Dendritic cell treated with granulocyte-macrophage colony-stimulating factor and Interleukin-4, amounts not matched to agents 40 ng/mL and 50 ng/mL, for 4 days (primary cell): ENCODE results near the gene ZBTB1.

Experiments
- H3K27ac Mint-ChIP-seq: one replicate; pipeline ENCODE4 v1.8.0; 2022; ENCODE audit warnings: mild to moderate bottlenecking, mixed read lengths
- H3K27me3 Mint-ChIP-seq: one replicate; pipeline ENCODE4 v1.8.0; 2022; ENCODE audit warnings: mild to moderate bottlenecking, mixed read lengths
- H3K36me3 Mint-ChIP-seq: one replicate; pipeline ENCODE4 v1.8.0; 2022; ENCODE audit warnings: low read depth, mixed read lengths
- H3K4me1 Mint-ChIP-seq: one replicate; pipeline ENCODE4 v1.8.0; 2022; ENCODE audit warnings: low read depth, mixed read lengths
- H3K4me3 Mint-ChIP-seq: one replicate; pipeline ENCODE4 v1.8.0; 2022; ENCODE audit warnings: mild to moderate bottlenecking, moderate library complexity, mixed read lengths
- H3K9me3 Mint-ChIP-seq: one replicate; pipeline ENCODE4 v1.8.0; 2022; ENCODE audit warnings: mixed read lengths
- intact Hi-C: fragments of 100-400 bp; cut with micrococcal nuclease; formaldehyde crosslinking; loops from one replicate; pipeline ENCODE4 v1.15.0; 2022

Gene ZBTB1

DNA sequence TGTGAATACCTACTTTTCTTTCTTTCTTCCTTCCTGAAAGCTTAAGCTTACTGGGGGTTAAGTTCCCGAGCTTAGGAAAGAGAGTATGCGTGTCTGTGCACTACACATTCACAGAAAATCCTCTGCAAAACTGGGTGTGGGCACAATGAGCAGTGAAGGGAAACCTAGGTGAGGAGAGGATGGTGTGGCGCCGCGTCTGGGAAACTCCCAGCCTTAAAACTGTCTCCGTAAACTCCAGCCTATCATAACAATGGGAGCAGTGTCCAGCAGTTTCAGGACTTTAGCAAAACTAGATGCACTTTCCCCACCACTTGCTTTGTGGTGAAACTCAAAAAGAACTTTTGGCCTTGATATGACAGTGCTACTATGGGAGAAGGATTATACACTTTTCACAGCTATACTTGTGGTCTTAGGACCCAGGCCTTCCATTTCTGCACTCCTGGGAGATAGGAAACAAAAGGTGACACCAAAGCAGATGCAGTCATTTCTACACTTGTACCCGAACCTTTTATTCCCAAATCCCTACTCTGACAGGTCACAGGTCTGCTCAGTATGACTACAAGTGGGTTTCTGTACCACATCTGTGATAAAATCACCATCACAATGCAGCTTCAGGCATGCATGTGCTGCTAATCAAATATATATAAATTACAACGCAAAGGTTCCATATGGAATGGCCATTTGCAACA lies 28.8 kb upstream of the ZBTB1 start:
- intact Hi-C loops = no loop called here
- Mint-ChIP-seq H3K27ac (no peak overlapping the region), H3K36me3 (peaks cover 16% of the 10 kb centered on the region), H3K4me3 (no peak overlapping the region), H3K4me1 (peaks cover 15% of the 10 kb centered on the region), H3K27me3 (no peaks in the 10 kb centered on the region), H3K9me3 (no peaks in the 10 kb centered on the region)

- Mint-ChIP-seq H3K36me3 (peaks cover 16% of the 10 kb centered on the region), H3K27ac (no peak overlapping the region), H3K4me3 (no peak overlapping the region), H3K27me3 (no peaks in the 10 kb centered on the region), H3K4me1 (peaks cover 15% of the 10 kb centered on the region), H3K9me3 (no peaks in the 10 kb centered on the region)
- intact Hi-C loops = no loop called here
Observed at GRCh38 chr14:64476438-64476837, 28.1 kb upstream of the ZBTB1 start.

DNA sequence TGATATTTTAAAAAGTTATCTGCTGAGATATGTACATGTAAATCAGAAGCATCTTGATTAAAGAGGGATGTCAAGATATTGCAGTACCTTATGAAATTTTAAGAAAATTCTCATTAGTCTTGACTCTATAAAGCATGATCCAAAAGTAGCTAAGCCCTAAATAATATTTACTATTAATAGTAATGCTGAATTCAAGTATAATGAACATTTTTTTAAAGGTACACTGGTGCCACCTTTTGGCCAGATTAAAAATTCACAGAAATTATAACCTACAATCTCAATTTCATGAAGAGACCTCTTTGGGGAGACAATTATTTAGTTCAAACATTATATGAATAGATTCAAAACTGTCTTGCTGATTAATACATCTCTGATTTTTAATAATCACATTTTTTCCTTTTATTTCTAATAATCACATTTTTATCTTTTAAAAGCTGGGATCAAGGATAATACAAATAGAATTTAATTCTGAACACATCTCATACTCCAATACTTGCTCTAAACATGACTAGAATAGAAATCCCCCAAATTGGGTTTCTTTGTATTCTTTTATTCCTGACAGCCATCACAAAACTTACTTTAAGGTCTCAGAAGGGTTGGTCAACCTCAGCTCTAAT lies 25.8 kb upstream of the ZBTB1 start:
- Mint-ChIP-seq H3K9me3 (no peaks in the 10 kb centered on the region), H3K27ac (no peak overlapping the region)

DNA sequence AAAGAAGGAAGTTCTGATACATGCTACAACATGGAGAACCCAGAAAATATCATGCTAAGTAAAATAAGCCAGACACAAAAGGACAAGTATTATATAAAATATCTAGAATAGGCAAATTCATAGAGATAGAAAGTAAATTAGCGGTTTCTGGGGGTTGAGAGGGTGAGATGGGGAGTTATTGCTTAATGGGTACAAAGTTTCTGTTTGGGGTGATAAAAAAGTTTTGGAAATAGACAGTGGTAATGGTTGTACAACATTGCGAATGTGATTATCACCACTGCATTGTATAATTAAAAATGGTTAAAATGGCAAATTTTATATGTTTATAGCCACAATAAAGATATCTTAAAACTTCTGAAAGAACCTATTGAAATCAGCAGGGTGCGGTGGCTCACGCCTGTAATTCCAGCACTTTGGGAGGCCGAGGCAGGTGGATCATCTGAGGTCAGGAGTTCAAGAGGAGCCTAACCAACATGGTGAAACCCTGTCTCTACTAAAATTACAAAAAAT lies 15.9 kb upstream of the ZBTB1 start:
- intact Hi-C loops = no loop called here
- H3K27me3 Mint-ChIP-seq = no peaks in the 10 kb centered on the region
- H3K4me1 Mint-ChIP-seq = peaks cover 8% of the 10 kb centered on the region
- H3K36me3 Mint-ChIP-seq = peaks cover 53% of the 10 kb centered on the region
- no peaks in the 10 kb centered on the region for H3K9me3 Mint-ChIP-seq
- no peak overlapping the region for H3K27ac Mint-ChIP-seq
- no peak overlapping the region for H3K4me3 Mint-ChIP-seq

More for the DNA sequence above, 25.8 kb upstream of the ZBTB1 start:
- Mint-ChIP-seq H3K27me3 (no peaks in the 10 kb centered on the region), H3K4me1 (peaks cover 14% of the 10 kb centered on the region), H3K36me3 (peaks cover 16% of the 10 kb centered on the region), H3K4me3 (no peak overlapping the region)
- intact Hi-C loops = loop anchor here (1.0 kb wide), 2 partner anchors 48 to 134 kb away; no protein-coding TSS in a partner anchor

DNA sequence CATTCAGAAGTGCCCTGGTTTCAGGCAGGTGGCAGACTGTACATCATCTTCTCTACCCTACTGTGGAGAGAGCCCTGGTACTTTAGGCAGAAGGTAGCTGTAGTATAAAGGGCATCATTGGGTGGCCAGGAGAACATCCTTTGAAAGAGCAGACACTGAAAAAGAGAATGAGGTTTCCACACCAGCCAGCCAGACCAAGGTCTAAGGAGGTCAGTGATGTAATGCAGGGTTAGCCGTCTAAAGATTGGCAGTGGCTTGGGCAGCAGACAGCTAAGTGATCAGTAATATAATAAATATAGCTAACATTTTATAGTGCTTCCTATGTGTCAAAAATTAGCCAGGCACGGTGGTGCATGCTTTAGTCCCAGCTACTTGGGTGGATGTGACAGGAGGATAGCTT lies 12.9 kb upstream of the ZBTB1 start:
- Mint-ChIP-seq H3K27me3 (no peaks in the 10 kb centered on the region), H3K36me3 (peaks cover 65% of the 10 kb centered on the region), H3K9me3 (no peaks in the 10 kb centered on the region), H3K4me1 (peaks cover 6% of the 10 kb centered on the region), H3K27ac (no peak overlapping the region), H3K4me3 (no peak overlapping the region)
- intact Hi-C loops = no loop called here

DNA sequence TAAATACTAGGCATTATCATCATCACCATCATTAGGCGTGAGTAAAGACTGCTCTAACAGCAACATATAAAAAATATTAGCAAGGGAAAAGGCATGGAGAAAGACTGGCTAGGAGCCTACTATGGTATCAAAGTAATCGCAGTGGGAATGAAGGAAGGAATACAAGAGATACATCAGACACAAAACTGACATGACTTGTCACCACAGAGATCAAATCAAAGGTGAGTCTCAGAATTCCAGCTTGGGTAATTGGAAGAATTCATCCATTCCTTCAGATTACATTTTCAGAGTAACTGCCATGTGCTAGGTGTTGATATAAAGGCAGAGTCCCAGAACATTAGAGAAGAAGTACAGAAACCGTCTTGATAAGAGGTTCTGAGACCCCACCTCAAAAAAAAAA lies 11.1 kb upstream of the ZBTB1 start:
- Mint-ChIP-seq H3K9me3 (no peaks in the 10 kb centered on the region), H3K4me3 (no peak overlapping the region), H3K27me3 (no peaks in the 10 kb centered on the region), H3K36me3 (peaks cover 48% of the 10 kb centered on the region), H3K27ac (peak overlapping the region; percentile 56), H3K4me1 (peaks cover 6% of the 10 kb centered on the region)
- intact Hi-C loops = no loop called here

GRCh38 chr14:64495252-64495651 lies 9.3 kb upstream of the ZBTB1 start:
- Mint-ChIP-seq H3K4me3 (no peak overlapping the region), H3K27me3 (no peaks in the 10 kb centered on the region), H3K4me1 (peaks cover 12% of the 10 kb centered on the region), H3K9me3 (no peaks in the 10 kb centered on the region), H3K27ac (no peak overlapping the region), H3K36me3 (peaks cover 45% of the 10 kb centered on the region)
- intact Hi-C loops = no loop called here

GRCh38 chr14:64496764-64497163 lies 7.8 kb upstream of the ZBTB1 start:
- no peaks in the 10 kb centered on the region for H3K27me3 Mint-ChIP-seq
- H3K9me3 Mint-ChIP-seq = no peaks in the 10 kb centered on the region
- H3K4me3 Mint-ChIP-seq = no peak overlapping the region
- H3K36me3 Mint-ChIP-seq = peaks cover 45% of the 10 kb centered on the region
- no peak overlapping the region for H3K27ac Mint-ChIP-seq
- intact Hi-C loops = no loop called here
- H3K4me1 Mint-ChIP-seq = peaks cover 16% of the 10 kb centered on the region

DNA sequence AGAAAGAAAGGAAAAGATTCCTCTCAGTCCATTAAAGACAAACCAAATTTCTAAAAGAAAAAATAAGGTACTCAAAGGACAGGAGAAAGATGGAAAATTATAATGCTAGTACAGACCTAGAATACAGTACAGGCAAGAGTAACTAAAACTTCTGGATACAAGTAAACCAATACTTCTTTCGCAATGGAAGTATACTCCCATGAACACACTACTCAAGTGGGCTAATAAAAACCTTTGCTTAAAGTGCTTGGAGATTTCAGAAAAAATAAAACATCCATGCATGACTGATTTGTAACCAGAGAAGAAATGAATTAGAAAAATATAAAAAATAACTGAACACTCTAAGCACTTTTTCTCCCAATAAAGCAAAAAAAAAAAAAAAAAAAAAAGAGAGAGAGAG lies 4.5 kb upstream of the ZBTB1 start:
- H3K36me3 Mint-ChIP-seq = peaks cover 47% of the 10 kb centered on the region
- H3K4me3 Mint-ChIP-seq = no peak overlapping the region
- H3K27me3 Mint-ChIP-seq = no peaks in the 10 kb centered on the region
- H3K27ac Mint-ChIP-seq = no peak overlapping the region
- peaks cover 23% of the 10 kb centered on the region for H3K4me1 Mint-ChIP-seq
- intact Hi-C loops = loop anchor here (10.0 kb wide), 1 partner anchor 415 kb away; the partner anchor contains the start of gene CHURC1
- H3K9me3 Mint-ChIP-seq = no peaks in the 10 kb centered on the region

GRCh38 chr14:64501411-64502171 lies 3.0 kb upstream of the ZBTB1 start:
- H3K27ac Mint-ChIP-seq = peak overlapping the region; percentile 61
- no peaks in the 10 kb centered on the region for H3K27me3 Mint-ChIP-seq
- peaks cover 37% of the 10 kb centered on the region for H3K4me1 Mint-ChIP-seq
- no peaks in the 10 kb centered on the region for H3K9me3 Mint-ChIP-seq
- intact Hi-C loops = loop anchor here (10.0 kb wide), 1 partner anchor 413 kb away; the partner anchor contains the start of gene CHURC1
- H3K4me3 Mint-ChIP-seq = peak overlapping the region; percentile 40
- H3K36me3 Mint-ChIP-seq = peaks cover 46% of the 10 kb centered on the region

GRCh38 chr14:64502456-64502855 lies 2.1 kb upstream of the ZBTB1 start:
- H3K36me3 Mint-ChIP-seq = peaks cover 49% of the 10 kb centered on the region
- intact Hi-C loops = loop anchor here (10.0 kb wide), 1 partner anchor 412 kb away; the partner anchor contains the start of gene CHURC1
- H3K27ac Mint-ChIP-seq = peak overlapping the region; percentile 100
- H3K4me1 Mint-ChIP-seq = peaks cover 40% of the 10 kb centered on the region
- peak overlapping the region; percentile 86 for H3K4me3 Mint-ChIP-seq
- H3K9me3 Mint-ChIP-seq = no peaks in the 10 kb centered on the region
- no peaks in the 10 kb centered on the region for H3K27me3 Mint-ChIP-seq

DNA sequence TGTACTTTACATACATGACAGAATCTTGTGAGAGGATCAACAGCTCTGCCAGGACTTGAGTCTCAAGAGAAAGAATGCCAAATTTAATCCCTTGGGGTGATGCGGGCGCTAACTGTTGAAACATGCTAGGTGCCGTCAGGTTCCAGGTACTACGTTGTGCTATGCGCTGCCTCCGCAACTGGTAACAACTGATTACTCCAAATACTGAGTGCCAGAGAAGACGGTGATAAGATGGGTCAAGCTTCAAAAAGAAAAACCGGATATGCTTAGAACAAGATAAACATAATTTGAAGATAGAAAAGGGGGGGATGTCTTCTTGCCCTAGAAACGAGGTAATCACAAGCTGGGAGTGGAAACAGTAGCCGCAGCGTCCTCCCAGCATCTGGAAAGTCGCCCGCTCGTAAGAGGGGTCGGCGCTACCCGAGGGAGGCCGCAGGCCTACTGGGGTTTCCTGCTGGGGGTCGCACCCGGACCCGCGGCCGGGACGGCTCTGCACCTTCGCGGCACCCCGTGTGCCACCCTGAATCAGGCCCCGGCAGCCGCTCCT lies 1.6 kb upstream of the ZBTB1 start:
- peaks cover 45% of the 10 kb centered on the region for H3K4me1 Mint-ChIP-seq
- H3K27me3 Mint-ChIP-seq = no peaks in the 10 kb centered on the region
- H3K9me3 Mint-ChIP-seq = no peaks in the 10 kb centered on the region
- peak overlapping the region; percentile 100 for H3K27ac Mint-ChIP-seq
- peak overlapping the region; percentile 86 for H3K4me3 Mint-ChIP-seq
- intact Hi-C loops = loop anchor here (1.0 to 10.0 kb wide), 2 partner anchors 8 to 412 kb away; partner anchors contain the start of gene CHURC1
- peaks cover 54% of the 10 kb centered on the region for H3K36me3 Mint-ChIP-seq

DNA sequence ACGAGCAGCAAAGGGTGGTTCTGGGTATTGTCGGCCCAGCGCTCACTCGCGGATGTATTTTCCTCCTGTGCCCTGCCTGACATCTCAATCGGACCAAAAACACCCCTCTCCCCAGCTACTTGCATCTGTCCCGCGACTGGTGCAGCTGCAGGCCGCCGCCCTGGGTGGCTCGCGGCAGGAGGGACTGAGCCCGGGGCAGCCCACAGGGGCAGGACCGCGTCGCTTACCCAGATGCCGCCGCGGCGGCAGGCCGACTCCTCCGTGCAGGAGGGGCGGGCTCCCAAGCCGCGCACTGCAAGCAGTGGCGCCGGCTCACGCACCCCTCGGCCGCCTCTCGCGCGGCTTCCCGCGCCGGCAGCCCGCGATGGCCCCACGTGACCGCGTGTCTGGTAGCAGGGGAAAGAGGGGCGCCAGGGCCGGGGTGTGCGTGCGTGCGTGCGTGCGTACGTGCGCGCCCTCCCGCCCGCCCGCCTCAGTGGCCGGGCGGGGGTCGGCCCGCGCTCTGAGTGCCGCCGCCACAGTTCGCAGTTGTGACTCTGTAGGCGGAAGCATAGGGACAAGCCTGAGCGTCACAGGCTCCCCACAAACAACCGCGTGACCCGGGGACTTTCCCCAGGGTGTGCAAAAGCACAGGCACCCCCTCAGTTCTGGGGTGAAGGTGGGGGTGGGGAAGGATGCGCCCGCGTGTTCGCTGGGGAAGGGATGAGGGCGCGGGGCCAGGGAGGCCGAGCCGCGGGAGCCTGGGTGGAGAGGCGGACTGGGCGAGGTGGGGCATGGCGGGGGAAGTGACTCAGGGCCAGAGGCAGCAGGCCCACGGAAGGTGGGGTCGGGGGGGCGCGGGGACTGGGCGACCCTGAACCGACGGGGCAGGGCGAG lies 898 bp upstream of the ZBTB1 start, which contains the start of gene ZBTB25:
TSS of gene ZBTB25 (minus strand) at position 405 of the 876 bp plus-strand sequence. CDS start 13,305 bp downstream, outside the sequence.
- Mint-ChIP-seq H3K4me3 (peak within 1 kb of the TSS; percentile 86), H3K27ac (peak within 1 kb of the TSS; percentile 100), H3K36me3 (peaks cover 53% of the 10 kb centered on the region), H3K27me3 (no peaks in the 10 kb centered on the region), H3K4me1 (peaks cover 53% of the 10 kb centered on the region), H3K9me3 (no peaks in the 10 kb centered on the region)
- intact Hi-C loops = loop anchor here (1.0 to 10.0 kb wide), 4 partner anchors 8 to 411 kb away; partner anchors contain the start of genes CHURC1, HSPA2 and MTHFD1
